GM19438 (cell line): Measurements from ENCODE around the gene BTNL9.
"Not testable (repeated sequence)": the region's sequence is repeated elsewhere in the genome, so short reads cannot be mapped to it uniquely, and the experiment has no call there.

Experiments
- ATAC-seq: cut with Tn5 transposase; IDR thresholded peaks from one replicate; pipeline ENCODE4 v1.9.1; 2021; ENCODE audit warnings: low read depth; ENCODE audit not compliant: unreplicated experiment

The BTNL9 gene

DNA sequence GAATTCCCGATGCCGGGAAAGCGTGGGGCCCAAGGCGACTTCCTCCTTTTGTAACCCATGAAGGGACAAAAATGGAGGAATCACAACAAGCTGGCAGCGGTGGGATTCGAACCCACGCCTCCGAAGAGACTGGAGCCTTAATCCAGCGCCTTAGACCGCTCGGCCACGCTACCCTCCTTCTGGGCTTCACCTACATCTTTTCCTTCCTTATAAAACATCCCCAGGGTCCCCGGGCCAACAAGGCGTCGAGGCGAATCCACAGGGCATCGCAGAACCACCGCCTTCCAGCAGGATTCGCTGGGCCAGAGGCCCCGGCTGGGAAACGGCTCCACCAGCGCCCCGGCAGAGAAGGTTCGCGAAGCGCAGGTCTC, 57.3 kb downstream of the BTNL9 start:
- not testable (repeated sequence) for ATAC-seq

DNA sequence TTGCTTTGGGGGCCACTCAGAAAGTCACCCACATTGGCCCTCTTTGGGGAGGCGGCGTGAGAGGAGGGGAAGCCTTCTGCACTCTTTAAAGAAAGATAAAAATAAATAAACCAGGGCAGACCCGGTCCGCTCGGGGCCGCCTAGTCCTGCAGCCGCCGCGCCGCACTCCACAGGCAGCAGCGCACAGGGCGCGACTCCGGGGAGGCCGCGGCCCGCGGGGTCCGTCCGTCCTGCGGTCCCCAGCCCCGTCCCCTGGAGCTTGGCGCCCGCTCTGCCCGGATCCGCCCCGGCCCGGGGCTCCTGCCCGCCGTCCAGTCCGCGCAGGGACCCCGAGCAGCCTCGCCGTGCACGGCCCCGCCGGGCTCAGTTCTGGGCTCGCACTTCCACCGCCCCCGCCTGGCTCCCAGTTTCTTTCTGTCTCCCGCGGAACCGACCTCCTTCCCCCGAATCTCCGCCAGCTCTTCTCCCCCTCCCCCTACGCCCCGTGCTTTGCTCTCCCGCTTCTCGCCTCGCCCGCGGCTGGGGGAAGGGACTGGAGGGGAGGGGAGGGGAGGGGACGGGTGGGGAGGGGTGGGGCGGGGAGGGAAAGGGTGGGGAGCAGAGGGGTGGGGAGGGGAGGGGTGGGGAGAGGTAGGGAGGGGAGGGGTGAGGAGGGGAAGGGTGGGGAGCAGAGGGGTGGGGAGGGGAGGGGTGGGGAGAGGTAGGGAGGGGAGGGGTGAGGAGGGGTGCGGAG, 57.9 kb downstream of the BTNL9 start:
- not testable (repeated sequence) for ATAC-seq

DNA sequence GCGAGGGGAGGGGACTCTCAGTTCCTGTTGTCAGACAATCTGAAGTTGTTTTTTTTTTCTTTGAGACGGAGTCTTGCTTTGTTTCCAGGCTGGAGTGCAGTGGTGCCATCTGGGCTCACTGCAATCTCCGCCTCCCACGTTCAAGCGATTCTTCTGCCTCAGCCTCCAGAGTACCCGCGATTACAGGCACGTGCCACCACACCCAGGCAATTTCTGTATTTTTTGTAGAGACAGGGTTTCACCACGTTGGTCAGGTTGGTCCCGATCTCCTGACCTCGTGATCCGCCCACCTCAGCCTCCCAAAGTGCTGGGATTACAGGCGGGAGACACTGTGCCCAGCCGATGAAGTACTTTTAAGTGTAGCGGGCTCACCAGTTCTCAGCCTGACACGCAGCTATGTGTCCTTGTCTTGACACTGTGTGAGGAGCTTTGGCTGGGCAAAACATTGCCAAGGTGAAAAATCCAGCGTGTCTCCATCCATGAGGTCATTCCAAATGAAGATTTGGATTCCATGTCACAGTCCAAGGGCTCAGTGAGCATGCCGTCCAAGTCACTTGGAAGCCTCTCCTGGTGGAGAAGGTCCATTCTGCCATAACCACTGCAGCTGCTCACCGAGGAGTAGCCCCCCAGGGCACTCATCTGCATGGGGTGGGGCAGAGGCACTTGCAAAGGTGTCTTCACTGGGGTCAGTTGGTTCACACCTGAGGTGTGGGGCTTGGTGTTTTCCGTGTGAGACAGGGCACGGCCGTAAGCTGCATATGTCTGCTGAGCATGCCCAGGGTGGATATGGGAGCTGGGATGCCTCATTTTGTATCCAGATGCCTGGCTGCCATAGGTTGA, 58.9 kb downstream of the BTNL9 start:
- no peak for ATAC-seq

DNA sequence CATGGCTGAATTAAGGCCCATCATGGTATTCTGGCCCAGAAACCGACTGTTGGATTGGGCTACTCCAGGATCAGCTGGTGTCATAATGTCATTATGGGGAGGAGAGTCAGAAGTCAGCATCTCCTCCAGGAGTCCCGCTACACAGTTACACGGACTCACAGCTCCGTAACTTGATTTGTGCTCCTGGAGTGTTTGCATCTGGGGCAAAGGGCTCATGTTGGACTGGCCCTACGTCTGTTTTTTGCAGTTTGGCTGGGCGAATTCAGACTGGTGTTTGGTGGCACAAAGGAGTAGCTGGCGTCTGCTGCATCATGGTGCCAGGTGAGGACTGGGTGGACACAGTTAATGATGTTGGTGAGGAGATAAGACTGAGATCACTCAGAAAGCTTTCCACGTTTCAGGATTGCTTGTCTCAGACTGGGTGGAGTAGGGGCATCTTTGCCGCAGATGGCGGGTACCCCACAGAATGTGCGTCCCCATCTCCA, 59.6 kb downstream of the BTNL9 start:
- ATAC-seq: no peak

DNA sequence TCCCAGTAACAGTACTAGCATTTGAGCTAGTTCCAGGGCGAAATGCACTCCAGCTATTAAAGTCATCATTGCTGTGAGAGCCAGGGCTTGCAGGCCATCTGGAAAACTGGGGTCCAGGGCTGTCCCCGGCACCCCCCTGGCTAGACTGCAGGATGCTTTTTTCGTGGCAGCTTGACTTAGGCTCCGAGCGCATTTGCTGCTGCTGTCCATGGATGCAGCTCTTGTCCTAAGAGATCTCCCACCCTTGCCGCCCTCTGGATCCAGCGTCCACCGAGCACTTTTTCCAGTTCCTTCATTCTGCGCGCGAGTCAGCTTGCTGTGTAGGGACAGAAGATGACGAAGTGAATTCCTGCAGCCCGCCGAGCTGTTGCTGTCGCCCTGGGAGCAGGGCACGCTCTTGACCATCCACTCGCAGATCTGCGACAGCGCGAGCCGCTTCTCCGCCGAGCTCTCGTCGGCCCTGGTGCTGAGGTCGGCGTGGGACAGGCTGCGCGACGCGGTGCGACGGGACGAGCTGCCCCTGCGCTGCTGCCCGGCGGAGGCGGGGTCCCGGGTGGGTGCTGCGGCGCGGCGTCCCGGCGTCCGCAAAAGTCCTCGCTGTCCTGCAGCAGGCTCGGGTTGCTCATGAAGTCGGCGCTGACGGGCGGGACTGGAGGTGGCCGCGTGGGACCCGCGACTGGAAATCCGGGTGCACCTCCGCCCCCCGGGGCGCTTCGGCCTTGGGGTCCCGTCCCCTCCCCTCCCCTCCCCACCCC, 60.2 kb downstream of the BTNL9 start:
- no peak for ATAC-seq

DNA sequence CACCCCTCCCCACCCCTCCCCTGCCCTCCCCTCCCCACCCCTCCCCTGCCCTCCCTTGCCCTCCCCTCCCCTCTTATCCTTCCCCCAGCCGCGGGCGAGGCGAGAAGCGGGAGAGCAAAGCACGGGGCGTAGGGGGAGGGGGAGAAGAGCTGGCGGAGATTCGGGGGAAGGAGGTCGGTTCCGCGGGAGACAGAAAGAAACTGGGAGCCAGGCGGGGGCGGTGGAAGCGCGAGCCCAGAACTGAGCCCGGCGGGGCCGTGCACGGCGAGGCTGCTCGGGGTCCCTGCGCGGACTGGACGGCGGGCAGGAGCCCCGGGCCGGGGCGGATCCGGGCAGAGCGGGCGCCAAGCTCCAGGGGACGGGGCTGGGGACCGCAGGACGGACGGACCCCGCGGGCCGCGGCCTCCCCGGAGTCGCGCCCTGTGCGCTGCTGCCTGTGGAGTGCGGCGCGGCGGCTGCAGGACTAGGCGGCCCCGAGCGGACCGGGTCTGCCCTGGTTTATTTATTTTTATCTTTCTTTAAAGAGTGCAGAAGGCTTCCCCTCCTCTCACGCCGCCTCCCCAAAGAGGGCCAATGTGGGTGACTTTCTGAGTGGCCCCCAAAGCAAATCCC, 61.1 kb downstream of the BTNL9 start:
- not testable (repeated sequence) for ATAC-seq

DNA sequence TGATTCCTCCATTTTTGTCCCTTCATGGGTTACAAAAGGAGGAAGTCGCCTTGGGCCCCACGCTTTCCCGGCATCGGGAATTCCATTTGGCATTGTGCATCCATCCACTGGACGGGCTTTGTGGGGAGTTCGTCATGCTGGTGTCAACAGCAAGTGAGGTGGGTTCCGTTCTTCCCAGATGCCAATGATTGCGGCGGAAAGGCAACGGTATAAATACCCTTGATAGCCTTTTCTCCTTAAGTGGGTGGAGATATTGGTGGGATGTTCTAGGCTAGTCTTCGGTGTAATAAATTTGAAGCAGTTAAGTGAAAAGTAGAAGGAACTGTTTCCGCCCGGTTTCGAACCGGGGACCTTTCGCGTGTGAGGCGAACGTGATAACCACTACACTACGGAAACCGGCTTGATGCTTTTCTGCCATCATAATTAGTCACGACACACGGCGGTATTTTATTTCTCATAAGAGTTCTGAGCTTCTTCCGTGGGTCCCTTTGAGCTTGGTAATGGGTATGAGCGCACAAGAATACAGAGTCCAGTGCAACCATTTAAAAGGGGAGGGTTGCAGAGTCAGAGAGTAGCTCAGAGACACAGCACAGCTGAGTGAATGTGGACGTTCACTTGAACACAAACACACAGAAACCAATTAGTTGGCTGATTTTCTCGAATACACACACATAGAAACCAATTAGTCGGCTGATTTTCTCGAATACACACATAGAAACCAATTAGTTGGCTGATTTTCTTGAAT, 62.0 kb downstream of the BTNL9 start:
- not testable (repeated sequence) for ATAC-seq

DNA sequence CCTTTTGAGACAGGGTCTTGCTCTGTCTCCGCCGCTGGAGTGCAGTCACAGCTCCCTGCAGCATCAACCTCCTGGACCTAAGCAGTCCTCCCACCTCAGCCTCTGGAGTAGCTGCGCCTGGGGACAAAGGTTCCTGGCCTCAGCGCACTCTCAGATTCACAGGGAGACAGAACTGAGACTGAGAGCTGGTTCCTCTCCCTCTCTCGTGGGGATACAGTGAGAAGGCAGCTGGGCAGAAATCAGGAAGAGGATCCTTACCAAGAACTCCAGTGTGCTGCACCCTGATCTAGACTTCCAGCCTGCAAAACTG, 64.1 kb downstream of the BTNL9 start:
- ATAC-seq: not testable (repeated sequence)

DNA sequence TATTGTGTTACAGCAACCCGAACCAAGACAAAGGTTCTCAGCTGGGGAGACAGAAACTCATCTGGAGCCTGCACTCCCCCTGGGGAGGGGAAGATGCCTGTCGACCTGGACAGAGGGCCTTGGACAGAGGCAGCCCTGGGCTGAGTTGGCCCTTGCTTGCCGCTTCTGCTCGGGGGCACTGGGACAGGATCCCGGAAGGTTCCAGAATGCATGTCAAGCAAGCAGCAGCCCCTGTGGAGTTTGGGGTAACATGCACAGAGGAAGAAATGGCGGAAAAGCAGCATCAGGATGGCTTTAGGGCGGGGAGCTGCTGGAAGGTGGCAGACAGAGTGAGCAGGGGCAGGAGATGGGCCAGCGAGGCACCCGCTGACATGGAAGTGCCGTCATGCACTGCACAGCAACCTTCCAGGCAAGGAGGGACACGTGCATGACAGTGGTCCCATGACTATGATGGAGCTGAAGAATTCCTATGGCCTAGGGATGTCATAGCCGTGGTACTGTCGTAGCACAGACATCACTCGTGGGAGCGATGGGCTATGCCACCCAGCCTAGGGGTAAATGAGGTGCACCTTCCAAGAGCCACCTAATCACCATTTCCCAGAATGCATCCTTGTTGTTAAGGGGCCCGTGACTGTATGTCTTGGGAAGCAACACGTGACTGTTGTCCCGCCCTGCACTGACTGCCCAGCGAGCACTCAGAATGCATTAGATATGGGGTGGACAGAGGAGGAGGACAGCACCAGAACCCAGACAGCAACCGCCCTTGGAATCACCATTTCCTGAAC, 64.7 kb downstream of the BTNL9 start:
- not testable (repeated sequence) for ATAC-seq

DNA sequence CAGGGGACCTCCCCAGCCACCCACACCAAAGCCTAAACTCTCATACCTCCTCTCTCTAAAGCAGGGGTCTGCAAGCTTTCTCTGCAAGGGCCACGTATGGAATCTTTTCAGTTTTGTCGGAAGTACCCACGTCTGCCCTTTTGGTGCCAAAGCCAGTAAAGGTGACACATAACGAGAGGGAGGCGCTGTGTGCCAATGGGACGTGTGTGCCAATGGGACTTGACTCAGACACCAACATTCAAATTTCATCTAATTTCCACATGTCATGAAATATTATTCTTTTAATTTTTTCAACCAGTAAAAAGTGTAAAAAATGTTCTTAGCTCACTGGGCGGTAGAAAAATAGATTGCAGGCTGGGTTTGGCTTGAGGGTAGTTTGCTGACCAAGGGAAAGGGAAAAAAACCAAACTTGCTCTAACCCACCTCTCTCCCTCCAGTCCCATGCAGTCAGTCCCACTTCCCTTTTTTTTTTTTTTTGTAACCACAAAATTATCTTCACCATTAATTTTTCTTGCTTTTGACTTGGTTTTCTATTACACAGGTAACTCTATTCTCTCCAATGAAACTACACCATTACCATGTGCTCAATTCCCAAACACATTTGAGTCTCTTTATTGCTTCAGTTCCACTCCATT, 65.4 kb downstream of the BTNL9 start:
- no peak for ATAC-seq

DNA sequence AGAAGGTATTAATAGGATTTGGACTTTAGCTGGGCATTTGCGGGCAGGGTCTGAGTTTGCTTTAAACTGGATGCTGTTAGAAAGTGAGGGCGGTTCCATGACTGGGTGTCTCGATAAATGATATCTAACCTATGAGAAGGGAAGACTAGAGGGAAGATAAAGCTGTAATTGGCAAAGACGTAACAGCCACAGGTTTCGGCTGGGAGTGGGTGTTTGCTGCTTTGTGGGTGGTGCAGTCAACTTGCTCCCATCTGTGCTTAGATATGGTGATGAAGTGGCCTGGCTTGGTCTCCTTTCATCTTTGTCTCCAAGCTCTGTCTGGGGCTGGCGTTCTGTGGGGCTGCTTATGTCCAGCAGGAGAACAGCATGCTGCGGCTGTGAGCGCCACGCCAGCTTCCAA, 67.6 kb downstream of the BTNL9 start:
- ATAC-seq: no peak

DNA sequence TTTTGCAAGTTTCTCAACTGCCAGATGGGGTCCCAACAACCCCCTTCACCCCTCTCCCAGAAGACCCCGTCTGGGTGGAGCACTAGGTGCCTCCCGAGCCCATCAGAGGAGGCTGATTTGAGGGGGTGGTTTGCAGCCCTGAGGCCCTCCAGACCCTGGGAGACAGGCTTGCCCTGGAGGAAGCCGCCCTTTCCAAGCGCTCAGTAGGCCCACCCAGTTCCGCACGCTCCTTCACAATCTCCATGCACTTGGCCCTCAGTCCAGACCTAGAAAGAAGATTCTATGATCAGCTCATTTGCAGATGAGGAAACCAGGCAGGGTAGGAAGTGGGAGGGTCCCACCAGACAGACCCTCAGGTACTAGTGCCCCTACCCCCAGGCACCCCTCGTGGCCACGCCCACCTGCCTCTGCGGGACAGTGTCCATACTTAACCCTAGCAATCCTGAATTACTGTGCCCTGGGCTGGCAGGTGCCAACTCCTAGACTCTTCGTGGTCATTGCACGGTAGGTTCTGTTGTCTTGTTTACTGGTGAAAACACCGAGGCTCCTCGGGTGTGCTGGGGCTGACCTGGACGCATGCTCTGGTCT, 68.6 kb downstream of the BTNL9 start:
- ATAC-seq: no peak

DNA sequence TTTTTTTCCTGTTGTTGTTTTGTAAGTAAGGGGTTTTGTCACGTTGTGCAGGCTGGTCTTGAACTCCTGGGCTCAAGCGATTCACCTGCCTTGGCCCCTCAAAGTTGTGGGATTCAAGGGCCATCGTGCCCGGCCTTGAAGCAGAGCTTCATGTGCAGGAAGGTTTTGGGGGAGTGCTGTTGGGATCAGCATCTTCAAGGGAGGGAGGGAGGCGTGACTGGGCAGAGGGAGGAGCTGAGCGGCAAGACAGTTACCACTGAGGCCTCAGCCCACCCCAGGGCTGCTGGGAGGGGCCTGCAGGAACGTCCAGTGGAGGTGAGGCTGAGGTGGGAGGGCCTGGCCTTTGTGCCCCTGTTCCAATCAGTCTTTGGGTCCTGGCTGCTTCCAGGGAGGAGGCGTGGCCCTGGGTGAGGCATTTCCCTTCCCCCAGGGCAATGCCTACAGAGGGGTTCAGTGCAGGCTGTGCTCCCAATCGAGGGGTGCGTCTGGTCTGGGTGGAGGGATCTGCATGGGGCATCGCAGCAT, 69.5 kb downstream of the BTNL9 start:
- ATAC-seq: no peak

DNA sequence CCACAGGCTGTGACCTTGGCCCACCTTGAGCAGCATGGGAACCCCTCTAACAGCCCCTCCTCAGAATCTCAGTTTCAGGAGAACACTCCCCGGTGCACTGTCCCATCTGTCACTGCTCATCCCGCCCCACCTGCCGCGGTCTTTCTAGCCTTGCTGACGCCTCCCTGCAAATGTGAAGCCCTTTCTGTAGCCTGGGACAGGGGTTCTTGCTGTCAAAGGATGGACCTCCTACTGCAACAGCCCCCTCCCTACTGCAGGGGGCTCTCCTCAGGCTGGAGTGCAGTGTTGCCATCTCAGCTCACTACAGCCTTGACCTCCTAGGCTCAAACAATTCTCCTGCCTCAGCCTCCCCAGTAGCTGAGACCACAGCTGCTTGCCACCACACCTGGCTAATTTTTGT, 70.9 kb downstream of the BTNL9 start:
- no peak for ATAC-seq
